Panc1 (cell line): ENCODE results near the gene NHSL1. TPM values are rescaled to one million over a fixed set of nuclear protein-coding genes. Genes with fewer than 3 reads are reported as not detected.

Source experiments
- ATAC-seq: fragments of 200-7000 bp; cut with Tn5 transposase; 2 replicates; pipeline ENCODE4 v1.9.1; 2020; ENCODE audit warnings: mild to moderate bottlenecking, moderate library complexity
- BruUV-seq: library from RNA; stranded (reverse); fragments of 400-500 nt; replicated peaks from 2 replicates; lab custom pipeline; 2021; lab: Mats Ljungman, UMichigan
- CTCF ChIA-PET: fragments of 300-600 bp; sonication (Branson Sonifier 250); formaldehyde crosslinking; loops from one replicate; lab custom pipeline; 2022; ENCODE audit warnings: antibody characterized with exemption; lab: Charles Lee
- POLR2A ChIA-PET: fragments of 300-600 bp; sonication (Branson Sonifier 250); formaldehyde crosslinking; loops from one replicate; lab custom pipeline; 2022; ENCODE audit warnings: antibody characterized with exemption; lab: Charles Lee
- DNase-seq: peaks from one replicate; pipeline ENCODE4 v3.0.0-alpha.2; 2010; ENCODE audit warnings: low read depth, low spot score
- H3K27ac ChIP-seq: 2 replicates; pipeline ENCODE4 v1.5.1; 2011; ENCODE audit warnings: mild to moderate bottlenecking, low read length, inconsistent platforms
- H3K27me3 ChIP-seq: fragments of 200-500 bp; sonication (Bioruptor generic); 2 replicates; pipeline ENCODE4 v1.6.0; 2014; ENCODE audit warnings: low read length, inconsistent platforms; ENCODE audit not compliant: control insufficient read depth, insufficient read depth
- H3K36me3 ChIP-seq: fragments of 200-500 bp; sonication (Bioruptor generic); 2 replicates; pipeline ENCODE4 v1.5.1; 2014; ENCODE audit warnings: inconsistent platforms, mild to moderate bottlenecking, low read length, moderate library complexity; ENCODE audit not compliant: control insufficient read depth, insufficient read depth
- H3K4me1 ChIP-seq: 2 replicates; pipeline ENCODE4 v1.5.1; 2011; ENCODE audit warnings: inconsistent platforms, mild to moderate bottlenecking, low read length, moderate library complexity; ENCODE audit not compliant: control insufficient read depth, insufficient read depth
- H3K4me3 ChIP-seq, 2 experiments: 2 replicates each; pipeline ENCODE4 v1.5.1; 2011 to 2012; ENCODE audit warnings: low read depth in 2 of 2, low read length in 2 of 2, mild to moderate bottlenecking in 2 of 2, inconsistent platforms in 1 of 2, moderate library complexity in 1 of 2
- H3K9me3 ChIP-seq: fragments of 200-500 bp; sonication (Bioruptor generic); 2 replicates; pipeline ENCODE4 v1.5.1; 2014; ENCODE audit warnings: low read depth, mild to moderate bottlenecking, inconsistent platforms, low read length, moderate library complexity; ENCODE audit not compliant: control insufficient read depth, insufficient read depth
- POLR2AphosphoS5 ChIP-seq: IDR thresholded peaks from 2 replicates; pipeline ENCODE4 v1.6.1; 2012; ENCODE audit warnings: mild to moderate bottlenecking, low read depth, low read length, moderate library complexity
- SIN3A ChIP-seq: IDR thresholded peaks from 2 replicates; pipeline ENCODE4 v1.6.1; 2012; ENCODE audit warnings: low read depth, mild to moderate bottlenecking, low read length, moderate library complexity, borderline replicate concordance; ENCODE audit not compliant: insufficient read depth
- TCF7L2 ChIP-seq: IDR thresholded peaks from 2 replicates; pipeline ENCODE4 v1.6.1; 2011; ENCODE audit warnings: mild to moderate bottlenecking, low read depth, low read length, inconsistent platforms
- in situ Hi-C: cut with HindIII; loops from 2 replicates; pipeline ENCODE4 v1.10.0; 2016; ENCODE audit warnings: low sequenced_read_pairs, low pct_unique_long_range_greater_than_20kb
- intact Hi-C: fragments of 100-400 bp; cut with micrococcal nuclease; formaldehyde crosslinking; loops from one replicate; pipeline ENCODE4 v1.10.0; 2022; ENCODE audit not compliant: unreplicated experiment
- total RNA-seq: library from RNA; stranded (reverse); gene quantifications from one replicate; pipeline ENCODE4 v1.2.1, GENCODE V29; 2021; ENCODE audit not compliant: unreplicated experiment
- TF ChIP-seq, protein P1 (sequence below): fragments of 450-650 bp; IDR thresholded peaks from 2 replicates; pipeline ENCODE4 v1.5.1; 2017; ENCODE audit warnings: mild to moderate bottlenecking
- TF ChIP-seq, protein P2 (sequence below), 2 experiments: IDR thresholded peaks; 2 replicates each; pipeline ENCODE4 v1.6.1; 2011 to 2012; ENCODE audit warnings: low read depth in 2 of 2, control low read depth in 1 of 2, low read length in 1 of 2, mild to moderate bottlenecking in 1 of 2, moderate library complexity in 1 of 2; ENCODE audit not compliant: insufficient read depth in 1 of 2

The NHSL1 gene
- total RNA-seq, 1 experiment from 2014 or later, result 20.6 TPM

DNA sequence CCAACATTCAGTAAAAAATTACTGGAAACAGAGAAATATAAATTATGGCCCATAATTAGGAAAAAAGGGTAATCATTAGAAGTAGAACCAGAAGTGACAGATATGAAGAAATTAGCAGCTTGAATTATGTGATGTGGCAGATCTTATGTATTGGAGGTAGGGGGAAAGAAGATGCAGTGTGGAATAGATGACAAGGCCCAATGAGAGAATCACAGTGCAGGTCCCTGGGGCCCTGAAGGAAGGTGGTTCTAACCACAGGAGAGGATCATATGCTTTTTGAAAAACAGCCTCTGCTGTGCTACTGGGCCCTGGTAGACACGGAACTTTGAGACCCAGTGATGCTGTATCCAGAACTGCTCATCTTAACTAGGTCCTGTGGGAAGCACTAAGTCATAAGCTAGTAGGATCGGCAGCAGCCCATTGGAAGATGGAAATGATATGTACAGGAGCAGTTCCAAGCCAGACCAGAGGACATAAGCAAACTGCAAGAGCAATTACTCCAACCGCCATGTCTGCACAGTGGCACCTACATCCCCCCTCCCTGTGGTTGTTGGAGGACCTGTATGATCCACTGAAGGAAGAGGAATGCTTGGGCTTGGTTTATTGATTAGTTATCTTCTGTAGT is 81.1 kb downstream of the NHSL1 start:
- H3K36me3 ChIP-seq, result no peaks in the 10 kb centered on the region
- BruUV-seq, result no TSS peak
- H3K27me3 ChIP-seq, result no peaks in the 10 kb centered on the region
- no peak overlapping the region for H3K27ac ChIP-seq
- no peak overlapping the region for H3K4me3 ChIP-seq
- H3K4me1 ChIP-seq, result no peaks in the 10 kb centered on the region
- H3K9me3 ChIP-seq, result no peaks in the 10 kb centered on the region
- TF ChIP-seq, protein P1, sequence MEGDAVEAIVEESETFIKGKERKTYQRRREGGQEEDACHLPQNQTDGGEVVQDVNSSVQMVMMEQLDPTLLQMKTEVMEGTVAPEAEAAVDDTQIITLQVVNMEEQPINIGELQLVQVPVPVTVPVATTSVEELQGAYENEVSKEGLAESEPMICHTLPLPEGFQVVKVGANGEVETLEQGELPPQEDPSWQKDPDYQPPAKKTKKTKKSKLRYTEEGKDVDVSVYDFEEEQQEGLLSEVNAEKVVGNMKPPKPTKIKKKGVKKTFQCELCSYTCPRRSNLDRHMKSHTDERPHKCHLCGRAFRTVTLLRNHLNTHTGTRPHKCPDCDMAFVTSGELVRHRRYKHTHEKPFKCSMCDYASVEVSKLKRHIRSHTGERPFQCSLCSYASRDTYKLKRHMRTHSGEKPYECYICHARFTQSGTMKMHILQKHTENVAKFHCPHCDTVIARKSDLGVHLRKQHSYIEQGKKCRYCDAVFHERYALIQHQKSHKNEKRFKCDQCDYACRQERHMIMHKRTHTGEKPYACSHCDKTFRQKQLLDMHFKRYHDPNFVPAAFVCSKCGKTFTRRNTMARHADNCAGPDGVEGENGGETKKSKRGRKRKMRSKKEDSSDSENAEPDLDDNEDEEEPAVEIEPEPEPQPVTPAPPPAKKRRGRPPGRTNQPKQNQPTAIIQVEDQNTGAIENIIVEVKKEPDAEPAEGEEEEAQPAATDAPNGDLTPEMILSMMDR, result no peak
- no peak for TF ChIP-seq TCF7L2
- no peak for TF ChIP-seq POLR2AphosphoS5
- TF ChIP-seq, protein P2, sequence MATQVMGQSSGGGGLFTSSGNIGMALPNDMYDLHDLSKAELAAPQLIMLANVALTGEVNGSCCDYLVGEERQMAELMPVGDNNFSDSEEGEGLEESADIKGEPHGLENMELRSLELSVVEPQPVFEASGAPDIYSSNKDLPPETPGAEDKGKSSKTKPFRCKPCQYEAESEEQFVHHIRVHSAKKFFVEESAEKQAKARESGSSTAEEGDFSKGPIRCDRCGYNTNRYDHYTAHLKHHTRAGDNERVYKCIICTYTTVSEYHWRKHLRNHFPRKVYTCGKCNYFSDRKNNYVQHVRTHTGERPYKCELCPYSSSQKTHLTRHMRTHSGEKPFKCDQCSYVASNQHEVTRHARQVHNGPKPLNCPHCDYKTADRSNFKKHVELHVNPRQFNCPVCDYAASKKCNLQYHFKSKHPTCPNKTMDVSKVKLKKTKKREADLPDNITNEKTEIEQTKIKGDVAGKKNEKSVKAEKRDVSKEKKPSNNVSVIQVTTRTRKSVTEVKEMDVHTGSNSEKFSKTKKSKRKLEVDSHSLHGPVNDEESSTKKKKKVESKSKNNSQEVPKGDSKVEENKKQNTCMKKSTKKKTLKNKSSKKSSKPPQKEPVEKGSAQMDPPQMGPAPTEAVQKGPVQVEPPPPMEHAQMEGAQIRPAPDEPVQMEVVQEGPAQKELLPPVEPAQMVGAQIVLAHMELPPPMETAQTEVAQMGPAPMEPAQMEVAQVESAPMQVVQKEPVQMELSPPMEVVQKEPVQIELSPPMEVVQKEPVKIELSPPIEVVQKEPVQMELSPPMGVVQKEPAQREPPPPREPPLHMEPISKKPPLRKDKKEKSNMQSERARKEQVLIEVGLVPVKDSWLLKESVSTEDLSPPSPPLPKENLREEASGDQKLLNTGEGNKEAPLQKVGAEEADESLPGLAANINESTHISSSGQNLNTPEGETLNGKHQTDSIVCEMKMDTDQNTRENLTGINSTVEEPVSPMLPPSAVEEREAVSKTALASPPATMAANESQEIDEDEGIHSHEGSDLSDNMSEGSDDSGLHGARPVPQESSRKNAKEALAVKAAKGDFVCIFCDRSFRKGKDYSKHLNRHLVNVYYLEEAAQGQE (IDR thresholded peaks at IDR 0.05; ENCODE audit: insufficient read depth in 1 of 2, low read depth in 2 of 2, low read length in 1 of 2), result no peak
- no peak for TF ChIP-seq SIN3A
- ChIA-PET CTCF (no interaction called here), POLR2A (interaction anchor here (0.6 kb wide), 1 partner anchor 16 kb away, joined by 5 read pairs; no protein-coding TSS in a partner anchor)
- in situ Hi-C loops (no loop called here), intact Hi-C loops (loop anchor here (10.0 kb wide), 1 partner anchor 413 kb away; no protein-coding TSS in a partner anchor)
- ATAC-seq (no peak), DNase-seq (no peak)

DNA sequence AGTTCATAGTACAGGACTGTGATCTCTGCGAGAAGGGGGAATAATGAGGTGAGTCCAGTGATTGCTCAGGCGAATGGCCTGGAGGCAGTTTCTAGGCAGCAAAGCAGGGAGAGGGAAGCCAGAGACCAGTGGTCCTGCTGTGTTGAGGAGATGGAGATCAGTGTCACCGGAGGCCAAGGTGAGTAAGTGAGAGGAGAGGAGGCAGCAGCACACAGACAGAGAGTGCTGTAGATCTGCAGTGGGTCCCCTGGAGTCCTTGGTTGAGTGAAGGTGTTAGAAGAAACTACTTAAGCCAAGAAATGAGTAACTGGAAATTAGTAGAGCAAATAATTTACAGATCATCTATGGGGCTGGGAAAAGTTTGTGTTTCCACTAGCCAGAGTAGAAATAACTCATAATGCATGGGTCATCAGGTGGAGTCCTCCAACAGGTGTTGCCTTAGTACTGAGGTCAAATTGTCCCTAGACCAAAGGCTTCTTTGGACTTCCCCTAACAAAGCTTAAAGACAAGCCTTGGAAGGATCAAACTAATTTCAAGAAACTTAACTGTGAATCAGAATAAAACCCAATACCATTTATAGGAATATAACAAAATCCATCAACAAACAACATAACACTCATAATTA is 81.7 kb downstream of the NHSL1 start:
- in situ Hi-C loops (no loop called here), intact Hi-C loops (loop anchor here (10.0 kb wide), 1 partner anchor 413 kb away; no protein-coding TSS in a partner anchor)
- no peaks in the 10 kb centered on the region for H3K9me3 ChIP-seq
- H3K27ac ChIP-seq, result no peak overlapping the region
- H3K4me3 ChIP-seq, result no peak overlapping the region
- ChIA-PET POLR2A (no interaction called here), CTCF (no interaction called here)
- no peaks in the 10 kb centered on the region for H3K36me3 ChIP-seq
- BruUV-seq, result no TSS peak
- ATAC-seq (no peak), DNase-seq (no peak)
- no peaks in the 10 kb centered on the region for H3K27me3 ChIP-seq
- H3K4me1 ChIP-seq, result no peaks in the 10 kb centered on the region
- TF ChIP-seq POLR2AphosphoS5 (no peak), SIN3A (no peak), TCF7L2 (no peak)
- TF ChIP-seq, protein P2 (IDR thresholded peaks at IDR 0.05; ENCODE audit: insufficient read depth in 1 of 2, low read depth in 2 of 2, low read length in 1 of 2), result no peak
- TF ChIP-seq, protein P1, result no peak
